ENCODE data around the gene NEK6. TPM values are rescaled to one million over a fixed set of nuclear protein-coding genes. Genes with fewer than 3 reads are reported as not detected.

The NEK6 gene
- total RNA-seq, 6 donors from 2014 or later = 33.8 to 144 (median 59.7) TPM

DNA sequence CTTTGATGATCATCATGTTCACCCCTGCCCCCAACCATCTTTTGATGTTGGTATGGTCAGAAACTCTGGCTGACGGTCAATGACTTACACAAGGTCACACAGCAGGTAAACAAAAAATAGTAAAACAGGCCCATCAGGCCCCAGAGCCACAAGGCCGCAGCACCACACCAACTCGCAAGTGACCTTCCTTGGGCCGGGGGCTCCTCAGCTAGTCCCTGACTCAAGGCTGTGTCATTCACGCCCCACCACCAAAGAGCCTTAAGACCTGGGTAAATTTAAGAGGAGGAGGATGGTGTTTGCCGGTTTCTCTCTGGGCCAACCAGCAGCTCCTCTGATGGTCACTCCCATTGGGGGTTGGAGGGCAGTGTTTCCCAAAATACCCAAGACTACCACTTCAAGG, 101.7 kb downstream of the NEK6 start:
- Histone ChIP-seq H3K9me3 (no peaks in the 10 kb centered on the region), H3K4me3 (no peak overlapping the region), H3K27me3 (no peaks in the 10 kb centered on the region), H3K4me1 (no peaks in the 10 kb centered on the region), H3K27ac (no peak overlapping the region), H3K36me3 (peaks cover 0 to 30% (median 16%) of the 10 kb centered on the region in 4 donors)
- WGBS, 2 donors = 97 to 100% methylated on average over 4 to 6 of the region's 6 CpGs
- TF ChIP-seq POLR2A (IDR thresholded peaks at IDR 0.05) (no peak), POLR2AphosphoS5 (IDR thresholded peaks at IDR 0.05) (no peak), EP300 (IDR thresholded peaks at IDR 0.05) (no peak)
- TF ChIP-seq, protein P1, sequence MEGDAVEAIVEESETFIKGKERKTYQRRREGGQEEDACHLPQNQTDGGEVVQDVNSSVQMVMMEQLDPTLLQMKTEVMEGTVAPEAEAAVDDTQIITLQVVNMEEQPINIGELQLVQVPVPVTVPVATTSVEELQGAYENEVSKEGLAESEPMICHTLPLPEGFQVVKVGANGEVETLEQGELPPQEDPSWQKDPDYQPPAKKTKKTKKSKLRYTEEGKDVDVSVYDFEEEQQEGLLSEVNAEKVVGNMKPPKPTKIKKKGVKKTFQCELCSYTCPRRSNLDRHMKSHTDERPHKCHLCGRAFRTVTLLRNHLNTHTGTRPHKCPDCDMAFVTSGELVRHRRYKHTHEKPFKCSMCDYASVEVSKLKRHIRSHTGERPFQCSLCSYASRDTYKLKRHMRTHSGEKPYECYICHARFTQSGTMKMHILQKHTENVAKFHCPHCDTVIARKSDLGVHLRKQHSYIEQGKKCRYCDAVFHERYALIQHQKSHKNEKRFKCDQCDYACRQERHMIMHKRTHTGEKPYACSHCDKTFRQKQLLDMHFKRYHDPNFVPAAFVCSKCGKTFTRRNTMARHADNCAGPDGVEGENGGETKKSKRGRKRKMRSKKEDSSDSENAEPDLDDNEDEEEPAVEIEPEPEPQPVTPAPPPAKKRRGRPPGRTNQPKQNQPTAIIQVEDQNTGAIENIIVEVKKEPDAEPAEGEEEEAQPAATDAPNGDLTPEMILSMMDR (IDR thresholded peaks at IDR 0.05) = no peak
- ATAC-seq (ENCODE audit: low FRiP score in 2 of 2) (no peak), DNase-seq (no peak)

DNA sequence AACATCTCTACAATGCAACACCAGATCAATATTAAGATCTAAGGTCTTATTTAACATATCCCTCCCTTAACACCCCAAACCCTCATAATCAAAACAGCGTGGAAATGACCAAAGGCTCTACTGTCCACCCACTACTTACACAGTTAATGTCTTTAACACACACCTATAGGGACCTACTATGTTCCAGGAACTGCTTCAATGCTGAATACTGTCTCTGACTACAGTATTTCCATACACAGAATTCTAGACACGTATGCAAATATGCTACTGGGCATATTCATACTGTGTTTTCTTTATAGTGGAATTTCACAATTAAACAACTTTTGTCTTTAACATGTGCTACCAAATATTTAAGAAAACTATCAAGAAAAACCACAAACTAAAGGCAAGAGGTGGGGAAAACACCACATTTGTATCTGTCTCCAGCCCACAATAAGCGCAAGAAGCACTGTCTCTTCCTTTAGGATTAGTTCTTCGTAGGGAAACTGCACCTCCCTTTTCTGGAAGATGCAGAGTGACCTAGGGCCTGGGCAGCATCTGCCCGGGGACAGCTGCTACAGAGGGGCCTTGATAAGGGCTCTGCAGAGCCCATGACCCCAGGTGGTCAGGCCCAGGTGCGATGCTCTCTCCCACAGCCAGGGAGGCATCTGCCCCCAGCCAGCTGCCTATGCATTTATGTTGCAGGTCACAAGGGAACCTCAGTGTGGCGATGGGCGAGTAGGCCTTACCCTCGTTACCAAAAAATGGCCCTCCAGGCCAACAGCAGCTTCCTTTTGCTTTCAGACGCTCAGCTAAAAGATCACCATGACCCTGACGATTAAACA, 102.3 kb downstream of the NEK6 start:
- no peaks in the 10 kb centered on the region for H3K4me1 ChIP-seq
- no peaks in the 10 kb centered on the region for H3K27me3 ChIP-seq
- H3K4me3 ChIP-seq = no peak overlapping the region
- no peak for ATAC-seq (ENCODE audit: low FRiP score in 2 of 2)
- 87 to 93% methylated on average over 8 to 11 of the region's 11 CpGs for WGBS, 2 donors
- TF ChIP-seq, protein P1 (IDR thresholded peaks at IDR 0.05) = no peak
- TF ChIP-seq POLR2A (IDR thresholded peaks at IDR 0.05) = no peak
- TF ChIP-seq EP300 (IDR thresholded peaks at IDR 0.05) = no peak
- no peak for TF ChIP-seq POLR2AphosphoS5 (IDR thresholded peaks at IDR 0.05)
- H3K36me3 ChIP-seq = peaks cover 0 to 24% (median 11%) of the 10 kb centered on the region in 4 donors
- DNase-seq = no peak
- no peak overlapping the region for H3K27ac ChIP-seq
- no peaks in the 10 kb centered on the region for H3K9me3 ChIP-seq

DNA sequence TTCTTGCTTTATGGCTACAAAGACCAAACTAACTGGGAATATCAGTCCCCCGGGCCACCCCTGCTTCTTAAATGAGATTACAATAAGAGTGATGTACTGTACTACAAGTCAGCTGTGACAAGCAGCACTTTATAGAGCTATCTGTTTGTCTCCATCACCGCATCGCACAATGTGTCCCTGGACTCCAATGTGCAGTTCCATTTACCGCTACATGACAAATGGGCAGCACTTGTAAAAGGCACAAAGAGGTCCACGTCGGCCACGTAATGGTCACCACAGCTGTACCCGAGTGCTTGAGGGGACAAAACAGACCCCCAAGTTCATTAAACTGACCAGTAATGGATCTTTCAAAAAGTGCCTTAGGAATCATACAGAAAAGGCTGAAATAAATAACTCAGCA, 103.4 kb downstream of the NEK6 start:
- no peak for TF ChIP-seq POLR2AphosphoS5 (IDR thresholded peaks at IDR 0.05)
- no peak for TF ChIP-seq EP300 (IDR thresholded peaks at IDR 0.05)
- TF ChIP-seq, protein P1 (IDR thresholded peaks at IDR 0.05) = no peak
- no peak for TF ChIP-seq POLR2A (IDR thresholded peaks at IDR 0.05)
- DNase-seq = no peak
- H3K4me3 ChIP-seq = no peak overlapping the region
- H3K4me1 ChIP-seq = no peaks in the 10 kb centered on the region
- peaks cover 0 to 13% (median 3%) of the 10 kb centered on the region in 4 donors for H3K36me3 ChIP-seq
- H3K27me3 ChIP-seq = no peaks in the 10 kb centered on the region
- H3K9me3 ChIP-seq = no peaks in the 10 kb centered on the region
- 93 to 95% methylated on average over 8 of the region's 8 CpGs for WGBS, 2 donors
- H3K27ac ChIP-seq = no peak overlapping the region
- ATAC-seq (ENCODE audit: low FRiP score in 2 of 2) = no peak

GRCh38 chr9:124363326-124364096, 105.8 kb downstream of the NEK6 start:
- DNase-seq (no peak), ATAC-seq (ENCODE audit: low FRiP score in 2 of 2) (no peak)
- H3K4me1 ChIP-seq = no peaks in the 10 kb centered on the region
- H3K4me3 ChIP-seq = no peak overlapping the region
- 93 to 94% methylated on average over 21 of the region's 21 CpGs for WGBS, 2 donors
- no peak overlapping the region for H3K27ac ChIP-seq
- H3K9me3 ChIP-seq = no peaks in the 10 kb centered on the region
- H3K36me3 ChIP-seq = no peaks in the 10 kb centered on the region
- no peak for TF ChIP-seq POLR2AphosphoS5 (IDR thresholded peaks at IDR 0.05)
- TF ChIP-seq, protein P1 (IDR thresholded peaks at IDR 0.05) = no peak
- TF ChIP-seq EP300 (IDR thresholded peaks at IDR 0.05) = no peak
- TF ChIP-seq POLR2A (IDR thresholded peaks at IDR 0.05) = no peak
- no peaks in the 10 kb centered on the region for H3K27me3 ChIP-seq

All from upper lobe of left lung (tissue), 6 donors.